ENCODE measurements around the gene FBRS. TPM values are rescaled to one million over a fixed set of nuclear protein-coding genes. Genes with fewer than 3 reads are reported as not detected.

Gene FBRS
- total RNA-seq, 2 donors from 2014 or later = 16.5 to 26.3 TPM

DNA sequence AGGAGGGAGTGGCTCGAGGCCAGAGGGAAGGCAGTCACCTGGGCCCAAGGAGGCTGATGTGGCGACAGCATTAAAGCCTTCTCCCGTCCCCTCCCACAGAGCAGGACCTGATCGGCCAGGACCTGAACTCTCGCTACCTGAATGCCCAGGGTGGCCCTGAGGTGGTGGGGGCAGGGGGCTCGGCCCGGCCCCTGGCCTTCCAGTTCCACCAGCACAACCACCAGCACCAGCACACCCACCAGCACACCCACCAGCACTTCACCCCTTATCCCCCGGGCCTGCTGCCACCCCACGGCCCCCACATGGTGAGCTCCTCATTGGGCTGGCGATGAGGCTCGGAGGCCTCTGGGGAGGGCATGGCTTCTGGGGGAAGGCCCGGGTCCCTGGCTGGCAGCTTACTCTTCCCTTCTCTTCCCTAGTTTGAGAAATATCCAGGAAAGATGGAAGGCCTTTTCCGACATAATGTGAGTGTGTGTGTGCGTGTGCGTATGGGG lies 6.4 kb downstream of the FBRS start:
- Histone ChIP-seq H3K27ac (no peak overlapping the region), H3K4me1 (peaks cover 0 to 48% of the 10 kb centered on the region in 2 donors), H3K9me3 (no peaks in the 10 kb centered on the region), H3K27me3 (no peaks in the 10 kb centered on the region), H3K4me3 (no peak overlapping the region), H3K36me3 (peaks cover 78% of the 10 kb centered on the region)
- no peak for TF ChIP-seq CTCF (IDR thresholded peaks at IDR 0.05)
- no peak for DNase-seq (ENCODE audit: low spot score)

DNA sequence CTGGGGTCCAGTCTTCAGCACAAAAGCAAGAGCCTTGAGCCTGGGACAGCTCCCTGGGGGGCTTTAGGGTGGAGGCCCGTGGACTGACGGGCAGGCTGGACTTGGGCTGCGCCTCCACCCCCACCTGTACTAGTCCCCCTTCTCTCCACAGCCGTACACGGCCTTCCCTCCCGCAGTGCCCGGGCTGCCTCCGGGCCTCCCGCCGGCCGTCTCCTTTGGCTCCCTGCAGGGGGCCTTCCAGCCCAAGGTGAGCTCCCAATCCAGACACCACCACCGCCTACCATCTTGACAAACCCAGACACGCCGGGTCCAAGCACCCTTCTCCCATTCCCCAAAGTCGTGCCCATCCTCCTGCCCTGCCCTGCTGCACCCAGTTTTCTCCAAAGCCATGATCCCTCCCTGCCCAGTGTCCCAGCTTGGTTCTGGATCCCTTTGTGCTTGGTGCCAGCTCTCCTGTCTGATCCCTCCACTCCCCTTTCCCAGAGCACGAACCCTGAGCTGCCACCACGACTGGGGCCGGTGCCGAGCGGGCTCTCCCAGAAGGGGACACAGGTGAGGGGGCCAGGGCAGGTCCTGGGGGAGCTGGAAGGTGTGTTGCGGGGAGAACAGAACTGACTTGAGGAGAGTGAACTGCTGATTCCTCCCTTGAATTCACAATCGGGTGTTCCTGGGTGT lies 7.1 kb downstream of the FBRS start:
- Histone ChIP-seq H3K27ac (no peak overlapping the region), H3K4me1 (peaks cover 0 to 43% of the 10 kb centered on the region in 2 donors), H3K36me3 (peaks cover 84% of the 10 kb centered on the region), H3K9me3 (no peaks in the 10 kb centered on the region), H3K27me3 (no peaks in the 10 kb centered on the region), H3K4me3 (no peak overlapping the region)
- no peak for TF ChIP-seq CTCF (IDR thresholded peaks at IDR 0.05)
- DNase-seq (ENCODE audit: low spot score) = no peak

- no peak for DNase-seq (ENCODE audit: low spot score)
- Histone ChIP-seq H3K36me3 (peaks cover 90% of the 10 kb centered on the region), H3K4me3 (no peak overlapping the region), H3K27ac (no peak overlapping the region), H3K9me3 (no peaks in the 10 kb centered on the region), H3K27me3 (no peaks in the 10 kb centered on the region), H3K4me1 (peaks cover 0 to 37% of the 10 kb centered on the region in 2 donors)
- no peak for TF ChIP-seq CTCF (IDR thresholded peaks at IDR 0.05)
Measured at GRCh38 chr16:30665830-30666190, 7.6 kb downstream of the FBRS start.

- no peaks in the 10 kb centered on the region for H3K27me3 ChIP-seq
- H3K4me3 ChIP-seq = no peak overlapping the region
- no peak overlapping the region for H3K27ac ChIP-seq
- no peak for TF ChIP-seq CTCF (IDR thresholded peaks at IDR 0.05)
- peaks cover 0 to 29% of the 10 kb centered on the region in 2 donors for H3K4me1 ChIP-seq
- peaks cover 91% of the 10 kb centered on the region for H3K36me3 ChIP-seq
- DNase-seq (ENCODE audit: low spot score) = no peak
- H3K9me3 ChIP-seq = no peaks in the 10 kb centered on the region
Measured at GRCh38 chr16:30666681-30667080, 8.4 kb downstream of the FBRS start.

- no peaks in the 10 kb centered on the region for H3K27me3 ChIP-seq
- H3K27ac ChIP-seq = no peak overlapping the region
- H3K4me1 ChIP-seq = peaks cover 0 to 22% of the 10 kb centered on the region in 2 donors
- H3K36me3 ChIP-seq = peaks cover 85% of the 10 kb centered on the region
- H3K4me3 ChIP-seq = no peak overlapping the region
- H3K9me3 ChIP-seq = no peaks in the 10 kb centered on the region
- TF ChIP-seq CTCF (IDR thresholded peaks at IDR 0.05) = no peak
- DNase-seq (ENCODE audit: low spot score) = no peak
Measured at GRCh38 chr16:30667361-30667905, 9.2 kb downstream of the FBRS start.
